HL-60/S4 (cell line): ENCODE measurements around the gene ATP10A.

Experiments used
- in situ Hi-C: fragments of 300-500 bp; cut with MboI; formaldehyde crosslinking; loops from 2 replicates; pipeline ENCODE4 v1.14.3; 2022; ENCODE audit warnings: low sequenced_read_pairs

The ATP10A gene

GRCh38 chr15:25727116-25727515 is 136.0 kb downstream of the ATP10A start:
- in situ Hi-C loops, result no loop called here

- in situ Hi-C loops, result no loop called here
Measured at GRCh38 chr15:25725758-25726157, 137.4 kb downstream of the ATP10A start.

- in situ Hi-C loops, result no loop called here
Measured at GRCh38 chr15:25724899-25725298, 138.2 kb downstream of the ATP10A start.

- in situ Hi-C loops, result no loop called here
Measured at GRCh38 chr15:25721605-25721955, 141.5 kb downstream of the ATP10A start.

GRCh38 chr15:25719101-25719985 is 143.8 kb downstream of the ATP10A start:
- in situ Hi-C loops, result no loop called here

GRCh38 chr15:25718597-25718996 is 144.5 kb downstream of the ATP10A start:
- in situ Hi-C loops, result no loop called here

- in situ Hi-C loops, result no loop called here
Measured at GRCh38 chr15:25718169-25718536, 145.0 kb downstream of the ATP10A start.

GRCh38 chr15:25717457-25718168 is 145.5 kb downstream of the ATP10A start:
- in situ Hi-C loops, result no loop called here

- in situ Hi-C loops, result no loop called here
Measured at GRCh38 chr15:25717127-25717456, 146.0 kb downstream of the ATP10A start.

- in situ Hi-C loops, result no loop called here
Measured at GRCh38 chr15:25716414-25717126, 146.6 kb downstream of the ATP10A start.

- in situ Hi-C loops, result no loop called here
Measured at GRCh38 chr15:25715536-25716413, 147.4 kb downstream of the ATP10A start.

GRCh38 chr15:25714538-25714840 is 148.6 kb downstream of the ATP10A start:
- in situ Hi-C loops, result no loop called here

- in situ Hi-C loops, result no loop called here
Measured at GRCh38 chr15:25713736-25714537, 149.2 kb downstream of the ATP10A start.

GRCh38 chr15:25712961-25713355 is 150.2 kb downstream of the ATP10A start:
- in situ Hi-C loops, result no loop called here

- in situ Hi-C loops, result no loop called here
Measured at GRCh38 chr15:25712192-25712960, 150.8 kb downstream of the ATP10A start.

GRCh38 chr15:25711691-25712090 is 151.4 kb downstream of the ATP10A start:
- in situ Hi-C loops, result no loop called here

- in situ Hi-C loops, result no loop called here
Measured at GRCh38 chr15:25711164-25711563, 152.0 kb downstream of the ATP10A start.

- in situ Hi-C loops, result no loop called here
Measured at GRCh38 chr15:25710184-25710583, 152.9 kb downstream of the ATP10A start.

- in situ Hi-C loops, result no loop called here
Measured at GRCh38 chr15:25709437-25710159, 153.5 kb downstream of the ATP10A start.
